ENCODE data around the gene C19orf81.

DNA sequence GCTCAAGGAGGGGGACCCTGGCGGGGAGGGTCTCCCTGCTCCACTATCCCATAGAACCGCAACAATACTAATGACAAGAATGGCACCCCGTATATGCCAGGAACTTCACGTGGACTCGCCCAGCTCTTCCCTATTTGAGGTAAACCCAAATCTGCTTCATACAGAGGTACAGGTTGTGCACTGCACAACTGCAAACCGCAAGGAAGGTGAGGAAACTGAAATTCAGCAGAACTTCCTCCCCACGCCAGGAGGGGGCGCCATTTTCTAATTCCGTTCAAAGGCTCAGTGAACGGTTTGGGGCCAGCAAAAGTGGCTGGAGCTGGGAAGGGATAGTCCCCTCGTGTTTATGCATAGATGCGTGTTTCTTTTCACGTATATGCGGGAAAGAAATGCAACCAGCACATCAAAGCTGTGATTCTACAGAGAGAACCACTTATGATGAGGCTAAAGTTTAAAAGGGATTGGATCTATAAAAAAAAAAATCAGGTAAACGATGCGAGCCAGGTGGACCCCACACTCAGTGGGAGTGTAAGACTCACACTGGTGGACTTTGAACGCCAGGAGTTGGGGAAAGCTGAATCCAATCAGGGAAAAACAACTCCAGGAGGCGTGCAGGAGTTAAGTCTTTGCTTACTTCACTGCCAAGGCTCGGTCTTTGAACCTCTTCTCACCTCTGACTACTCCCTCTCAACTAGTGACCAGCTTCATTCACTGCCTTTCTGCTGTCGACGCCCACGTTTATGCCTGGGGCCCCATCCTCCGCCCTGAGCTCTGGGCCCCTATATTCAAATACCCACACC is 20.3 kb downstream of the C19orf81 start:
- TF ChIP-seq, protein P1, sequence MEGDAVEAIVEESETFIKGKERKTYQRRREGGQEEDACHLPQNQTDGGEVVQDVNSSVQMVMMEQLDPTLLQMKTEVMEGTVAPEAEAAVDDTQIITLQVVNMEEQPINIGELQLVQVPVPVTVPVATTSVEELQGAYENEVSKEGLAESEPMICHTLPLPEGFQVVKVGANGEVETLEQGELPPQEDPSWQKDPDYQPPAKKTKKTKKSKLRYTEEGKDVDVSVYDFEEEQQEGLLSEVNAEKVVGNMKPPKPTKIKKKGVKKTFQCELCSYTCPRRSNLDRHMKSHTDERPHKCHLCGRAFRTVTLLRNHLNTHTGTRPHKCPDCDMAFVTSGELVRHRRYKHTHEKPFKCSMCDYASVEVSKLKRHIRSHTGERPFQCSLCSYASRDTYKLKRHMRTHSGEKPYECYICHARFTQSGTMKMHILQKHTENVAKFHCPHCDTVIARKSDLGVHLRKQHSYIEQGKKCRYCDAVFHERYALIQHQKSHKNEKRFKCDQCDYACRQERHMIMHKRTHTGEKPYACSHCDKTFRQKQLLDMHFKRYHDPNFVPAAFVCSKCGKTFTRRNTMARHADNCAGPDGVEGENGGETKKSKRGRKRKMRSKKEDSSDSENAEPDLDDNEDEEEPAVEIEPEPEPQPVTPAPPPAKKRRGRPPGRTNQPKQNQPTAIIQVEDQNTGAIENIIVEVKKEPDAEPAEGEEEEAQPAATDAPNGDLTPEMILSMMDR (tag by site-specific recombination; IDR thresholded peaks at IDR 0.05) = peak; percentile 64
- TF ChIP-seq PRDM1 (tag by site-specific recombination; IDR thresholded peaks at IDR 0.05) (no peak), ZNF10 (tag by site-specific recombination; IDR thresholded peaks at IDR 0.05) (no peak), ZNF350 (tag by site-specific recombination; IDR thresholded peaks at IDR 0.05) (no peak), ZNF660 (tag by site-specific recombination; IDR thresholded peaks at IDR 0.05) (peak; percentile 40; the same call in 1 of the 2 replicates), ZNF560 (tag by site-specific recombination; IDR thresholded peaks at IDR 0.05; ENCODE audit: borderline replicate concordance) (no peak), ZNF184 (tag by site-specific recombination; IDR thresholded peaks at IDR 0.05) (no peak)
